Esophagus squamous epithelium (tissue), 5 donors: Measurements from ENCODE around the gene VWCE. TPM values are rescaled to one million over a fixed set of nuclear protein-coding genes. Genes with fewer than 3 reads are reported as not detected.

ENCODE experiments used
- DNase-seq: peaks from one replicate; lab custom pipeline; 2025; lab: John Stamatoyannopoulos, UW
- H3K27ac ChIP-seq, 4 donors: fragments of 200-600 bp; sonication (generic); one replicate each; pipeline ENCODE4 v1.5.1; 2016 to 2019; ENCODE audit warnings: mild to moderate bottlenecking in 1 of 4
- H3K27me3 ChIP-seq, 4 donors: fragments of 200-600 bp; sonication (generic); 1 replicate in 3 of 4; 2 replicates in 1 of 4; pipeline versions ENCODE4 v1.5.1 to v1.6.0; 2017 to 2021; ENCODE audit warnings: antibody characterized with exemption in 1 of 4
- H3K36me3 ChIP-seq, 3 donors: fragments of 200-600 bp; sonication (generic); one replicate each; pipeline ENCODE4 v1.5.1; 2016 to 2019
- H3K4me1 ChIP-seq, 3 donors: fragments of 200-600 bp; sonication (generic); one replicate each; pipeline ENCODE4 v1.5.1; 2017 to 2019
- H3K4me3 ChIP-seq, 4 donors: fragments of 200-600 bp; sonication (generic); 1 replicate in 3 of 4; 2 replicates in 1 of 4; pipeline ENCODE4 v1.5.1; 2016 to 2019; ENCODE audit warnings: mild to moderate bottlenecking in 2 of 4, moderate library complexity in 1 of 4
- H3K9me3 ChIP-seq, 3 donors: fragments of 200-600 bp; sonication (generic); one replicate each; pipeline ENCODE4 v1.5.1; 2016 to 2019
- CTCF ChIP-seq, 6 experiments: fragments of 450-650 bp in 4 of 6; fragments of 200-600 bp in 2 of 6; sonication (generic) in 2 of 6; IDR thresholded peaks; one replicate each; pipeline ENCODE4 v1.5.1; 2016 to 2019; ENCODE audit warnings: antibody characterized with exemption in 6 of 6, mild to moderate bottlenecking in 4 of 6, moderate library complexity in 4 of 6
- POLR2A ChIP-seq, 4 donors: fragments of 450-650 bp; IDR thresholded peaks; one replicate each; pipeline ENCODE4 v1.6.1; 2017; ENCODE audit warnings: antibody characterized with exemption in 4 of 4, mild to moderate bottlenecking in 4 of 4, moderate library complexity in 3 of 4
- WGBS, 2 donors: methylation state at CpG; one replicate each; pipeline ENCODE4 v1.1.5; 2018; 5-methylcytosine and 5-hydroxymethylcytosine counted together
- intact Hi-C: fragments of 100-400 bp; cut with DNase I; formaldehyde crosslinking; loops from one replicate; pipeline ENCODE4 v1.15.0; 2022
- total RNA-seq, 4 donors: library from RNA; depleted of rRNA; stranded (reverse); fragments of >200 nt; gene quantifications; one replicate each; pipeline ENCODE4 v1.1.0, GENCODE V29; 2016
- donor health status: DM: yes; HTN: yes; CAD: no.

The VWCE gene
- total RNA-seq, 4 donors from 2014 or later = 0.09 to 1.5 (median 0.30) TPM

- intact Hi-C loops = loop anchor here (5.0 kb wide), 1 partner anchor 46 kb away; no protein-coding TSS in a partner anchor
- H3K9me3 ChIP-seq = no peaks in the 10 kb centered on the region
- no peaks in the 10 kb centered on the region for H3K27me3 ChIP-seq
- TF ChIP-seq CTCF (IDR thresholded peaks at IDR 0.05) (peak; percentile 95 to 99 (median 98)), POLR2A (IDR thresholded peaks at IDR 0.05) (no peak)
- H3K4me1 ChIP-seq = peaks cover 17 to 46% (median 19%) of the 10 kb centered on the region in 3 donors
- H3K36me3 ChIP-seq = peaks cover 0 to 32% (median 3%) of the 10 kb centered on the region in 3 donors
- peak; percentile 30 for DNase-seq
- no peak overlapping the region for H3K4me3 ChIP-seq
- peak overlapping the region; percentile 11 to 97 (median 54) for H3K27ac ChIP-seq
- 30% methylated on average over 7 to 8 of the region's 8 CpGs for WGBS, 2 donors
These were observed 41.2 kb upstream of the VWCE start for GRCh38 chr11:61336171-61336935.

GRCh38 chr11:61335355-61335710 is 40.2 kb upstream of the VWCE start:
- Histone ChIP-seq H3K27me3 (no peaks in the 10 kb centered on the region), H3K4me1 (peaks cover 24 to 57% (median 25%) of the 10 kb centered on the region in 3 donors), H3K9me3 (no peaks in the 10 kb centered on the region), H3K36me3 (peaks cover 0 to 23% (median 3%) of the 10 kb centered on the region in 3 donors), H3K27ac (peak overlapping the region; percentile 11 to 97 (median 54)), H3K4me3 (no peak overlapping the region)
- no peak for TF ChIP-seq POLR2A (IDR thresholded peaks at IDR 0.05)
- TF ChIP-seq CTCF (IDR thresholded peaks at IDR 0.05) = no peak
- intact Hi-C loops = loop anchor here (5.0 kb wide), 1 partner anchor 47 kb away; no protein-coding TSS in a partner anchor
- 86% methylated on average over 1 of the region's 1 CpG; no CpG with 5 or more reads in 1 of the 2 donors for WGBS, 2 donors
- DNase-seq = no peak

- no peaks in the 10 kb centered on the region for H3K27me3 ChIP-seq
- intact Hi-C loops = loop anchor here (5.0 kb wide), 1 partner anchor 48 kb away; no protein-coding TSS in a partner anchor
- TF ChIP-seq CTCF (IDR thresholded peaks at IDR 0.05) (no peak), POLR2A (IDR thresholded peaks at IDR 0.05) (no peak)
- WGBS, 2 donors = 77 to 83% methylated on average over 10 to 13 of the region's 16 CpGs
- no peak overlapping the region for H3K4me3 ChIP-seq
- no peaks in the 10 kb centered on the region for H3K9me3 ChIP-seq
- peaks cover 24 to 63% (median 25%) of the 10 kb centered on the region in 3 donors for H3K4me1 ChIP-seq
- no peak for DNase-seq
- peaks cover 0 to 24% (median 3%) of the 10 kb centered on the region in 3 donors for H3K36me3 ChIP-seq
- H3K27ac ChIP-seq = peak overlapping the region in 3 of 4 donors; percentile 19 to 97 (median 91)
These were observed 39.6 kb upstream of the VWCE start for GRCh38 chr11:61334434-61335354.

- Histone ChIP-seq H3K4me3 (peak overlapping the region; percentile 72 to 93 (median 84)), H3K4me1 (peaks cover 24 to 69% (median 25%) of the 10 kb centered on the region in 3 donors), H3K36me3 (peaks cover 3 to 24% (median 8%) of the 10 kb centered on the region in 3 donors), H3K9me3 (no peaks in the 10 kb centered on the region), H3K27me3 (no peaks in the 10 kb centered on the region), H3K27ac (peak overlapping the region; percentile 91 to 97 (median 94))
- 21 to 33% methylated on average over 16 to 19 of the region's 19 CpGs for WGBS, 2 donors
- intact Hi-C loops = no loop called here
- TF ChIP-seq CTCF (IDR thresholded peaks at IDR 0.05) = no peak
- TF ChIP-seq POLR2A (IDR thresholded peaks at IDR 0.05) = no peak
- no peak for DNase-seq
These were observed 38.7 kb upstream of the VWCE start for GRCh38 chr11:61333550-61334433.
